ENCODE data around the gene PAPSS2.
"Not testable (repeated sequence)": the region's sequence is repeated elsewhere in the genome, so short reads cannot be mapped to it uniquely, and the experiment has no call there.

Gene PAPSS2

GRCh38 chr10:87659571-87660483 is at the start of gene PAPSS2:
Gene PAPSS2, plus strand, starts transcription at chr10:87659878. Its CDS starts 104 bp downstream, at chr10:87659982.
- peak; percentile 48 for DNase-seq

- DNase-seq, result not testable (repeated sequence)
These were observed 48.3 kb upstream of the PAPSS2 start for GRCh38 chr10:87611341-87611740.

GRCh38 chr10:87612115-87612514 is 47.6 kb upstream of the PAPSS2 start:
- no peak for DNase-seq

GRCh38 chr10:87613751-87614150 is 45.9 kb upstream of the PAPSS2 start:
- DNase-seq, result no peak

GRCh38 chr10:87615856-87616255 is 43.8 kb upstream of the PAPSS2 start:
- DNase-seq, result peak; percentile 32

- no peak for DNase-seq
These were observed 42.2 kb upstream of the PAPSS2 start for GRCh38 chr10:87617503-87617902.

GRCh38 chr10:87618566-87619423 is 40.9 kb upstream of the PAPSS2 start:
- DNase-seq, result no peak

GRCh38 chr10:87619705-87620104 is 40.0 kb upstream of the PAPSS2 start:
- DNase-seq, result no peak

- DNase-seq, result not testable (repeated sequence)
These were observed 38.2 kb upstream of the PAPSS2 start for GRCh38 chr10:87621440-87621839.

GRCh38 chr10:87622314-87623004 is 37.2 kb upstream of the PAPSS2 start:
- DNase-seq, result no peak

- no peak for DNase-seq
These were observed 36.5 kb upstream of the PAPSS2 start for GRCh38 chr10:87623191-87623590.

GRCh38 chr10:87625661-87626060 is 34.0 kb upstream of the PAPSS2 start:
- no peak for DNase-seq

- DNase-seq, result no peak
These were observed 33.2 kb upstream of the PAPSS2 start for GRCh38 chr10:87626422-87626892.

- DNase-seq, result no peak
These were observed 29.5 kb upstream of the PAPSS2 start for GRCh38 chr10:87630171-87630570.

- DNase-seq, result no peak
These were observed 27.2 kb upstream of the PAPSS2 start for GRCh38 chr10:87632454-87632853.

- no peak for DNase-seq
These were observed 25.4 kb upstream of the PAPSS2 start for GRCh38 chr10:87634311-87634710.

- no peak for DNase-seq
These were observed 24.0 kb upstream of the PAPSS2 start for GRCh38 chr10:87635498-87636312.

GRCh38 chr10:87636313-87636915 is 23.3 kb upstream of the PAPSS2 start:
- no peak for DNase-seq

GRCh38 chr10:87639493-87639892 is 20.2 kb upstream of the PAPSS2 start:
- no peak for DNase-seq

GRCh38 chr10:87640043-87640442 is 19.6 kb upstream of the PAPSS2 start:
- DNase-seq, result no peak

GRCh38 chr10:87642486-87642885 is 17.2 kb upstream of the PAPSS2 start:
- no peak for DNase-seq

GRCh38 chr10:87642988-87643387 is 16.7 kb upstream of the PAPSS2 start:
- no peak for DNase-seq
